OCI-LY7 (cell line): Measurements from ENCODE around the gene CETN1.

ENCODE experiments used
- EZH2phosphoT487 ChIP-seq: fragments of 200-600 bp; sonication (generic); IDR thresholded peaks from 2 replicates; pipeline ENCODE4 v1.6.1; 2018; ENCODE audit warnings: low read depth, borderline replicate concordance, mild to moderate bottlenecking, mixed run types, antibody characterized with exemption, low read length, moderate library complexity, mixed read lengths
- TF ChIP-seq, protein P1 (sequence below): fragments of 200-600 bp; sonication (generic); conservative IDR thresholded peaks from 2 replicates; pipeline ENCODE4 v1.5.1; 2014; ENCODE audit warnings: mild to moderate bottlenecking, antibody characterized with exemption, low read length, moderate library complexity, mixed read lengths

DNA sequence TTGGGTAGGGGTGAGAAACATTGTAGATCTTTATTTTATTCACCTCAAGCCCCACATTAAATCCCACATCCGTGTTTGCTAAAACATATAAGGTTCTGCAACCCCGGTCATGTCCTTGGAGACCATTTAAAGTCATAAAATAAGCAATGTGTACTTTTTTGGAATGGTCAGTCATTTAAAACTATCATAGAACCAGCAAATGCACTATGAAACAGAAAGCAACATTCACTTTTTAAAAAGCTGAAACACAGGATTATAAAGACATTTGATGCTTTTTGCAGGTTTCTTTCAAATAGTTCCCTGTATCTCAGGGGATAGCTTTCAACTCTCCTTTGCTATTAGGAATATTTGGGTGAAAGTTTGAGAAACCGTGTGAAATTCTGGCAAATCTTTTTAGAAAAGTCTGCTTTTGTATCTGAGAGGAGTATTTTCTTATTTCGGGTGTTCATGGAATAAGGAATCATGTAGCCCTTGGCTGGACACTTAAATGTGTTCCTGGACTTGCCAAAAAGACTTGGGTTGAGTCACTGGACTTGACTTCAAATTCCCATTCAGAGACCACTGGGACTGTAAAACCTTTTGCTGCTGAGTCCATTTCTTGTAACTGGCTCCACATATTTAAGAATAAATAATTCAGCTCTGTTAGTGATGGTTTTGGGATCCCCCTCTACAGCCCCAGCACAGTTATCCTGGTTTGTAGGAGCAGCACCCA, 5.9 kb upstream of the CETN1 start:
- TF ChIP-seq, protein P1, sequence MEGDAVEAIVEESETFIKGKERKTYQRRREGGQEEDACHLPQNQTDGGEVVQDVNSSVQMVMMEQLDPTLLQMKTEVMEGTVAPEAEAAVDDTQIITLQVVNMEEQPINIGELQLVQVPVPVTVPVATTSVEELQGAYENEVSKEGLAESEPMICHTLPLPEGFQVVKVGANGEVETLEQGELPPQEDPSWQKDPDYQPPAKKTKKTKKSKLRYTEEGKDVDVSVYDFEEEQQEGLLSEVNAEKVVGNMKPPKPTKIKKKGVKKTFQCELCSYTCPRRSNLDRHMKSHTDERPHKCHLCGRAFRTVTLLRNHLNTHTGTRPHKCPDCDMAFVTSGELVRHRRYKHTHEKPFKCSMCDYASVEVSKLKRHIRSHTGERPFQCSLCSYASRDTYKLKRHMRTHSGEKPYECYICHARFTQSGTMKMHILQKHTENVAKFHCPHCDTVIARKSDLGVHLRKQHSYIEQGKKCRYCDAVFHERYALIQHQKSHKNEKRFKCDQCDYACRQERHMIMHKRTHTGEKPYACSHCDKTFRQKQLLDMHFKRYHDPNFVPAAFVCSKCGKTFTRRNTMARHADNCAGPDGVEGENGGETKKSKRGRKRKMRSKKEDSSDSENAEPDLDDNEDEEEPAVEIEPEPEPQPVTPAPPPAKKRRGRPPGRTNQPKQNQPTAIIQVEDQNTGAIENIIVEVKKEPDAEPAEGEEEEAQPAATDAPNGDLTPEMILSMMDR, result no peak
- no peak for TF ChIP-seq EZH2phosphoT487
